Retina (tissue), 1 donor: ENCODE results near the gene STAT5B.
"Not testable (repeated sequence)": the region's sequence is repeated elsewhere in the genome, so short reads cannot be mapped to it uniquely, and the experiment has no call there.

Experiments used
- DNase-seq: peaks from one replicate; pipeline ENCODE4 v3.0.0-alpha.2; 2016

Gene STAT5B

GRCh38 chr17:42225646-42226045 is 50.5 kb downstream of the STAT5B start:
- no peak for DNase-seq

DNA sequence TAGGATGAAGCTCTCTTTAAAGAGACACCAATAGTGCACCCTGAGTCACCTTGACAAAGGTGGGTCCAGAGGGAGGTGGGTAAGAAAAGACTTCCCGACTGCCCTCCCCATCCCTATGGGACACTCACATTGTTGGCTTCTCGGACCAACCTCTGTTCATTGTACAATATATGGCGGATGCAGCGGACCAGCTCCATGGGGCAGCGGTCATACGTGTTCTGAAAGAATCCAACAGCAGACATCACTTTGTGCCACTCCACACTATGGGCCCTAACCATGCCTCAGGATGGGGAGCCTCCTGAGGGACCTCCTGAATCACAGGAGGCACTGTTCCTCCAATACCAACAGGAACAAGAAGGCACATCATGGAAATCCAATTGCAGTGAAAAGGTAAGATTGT is 51.5 kb downstream of the STAT5B start:
- DNase-seq, result no peak

DNA sequence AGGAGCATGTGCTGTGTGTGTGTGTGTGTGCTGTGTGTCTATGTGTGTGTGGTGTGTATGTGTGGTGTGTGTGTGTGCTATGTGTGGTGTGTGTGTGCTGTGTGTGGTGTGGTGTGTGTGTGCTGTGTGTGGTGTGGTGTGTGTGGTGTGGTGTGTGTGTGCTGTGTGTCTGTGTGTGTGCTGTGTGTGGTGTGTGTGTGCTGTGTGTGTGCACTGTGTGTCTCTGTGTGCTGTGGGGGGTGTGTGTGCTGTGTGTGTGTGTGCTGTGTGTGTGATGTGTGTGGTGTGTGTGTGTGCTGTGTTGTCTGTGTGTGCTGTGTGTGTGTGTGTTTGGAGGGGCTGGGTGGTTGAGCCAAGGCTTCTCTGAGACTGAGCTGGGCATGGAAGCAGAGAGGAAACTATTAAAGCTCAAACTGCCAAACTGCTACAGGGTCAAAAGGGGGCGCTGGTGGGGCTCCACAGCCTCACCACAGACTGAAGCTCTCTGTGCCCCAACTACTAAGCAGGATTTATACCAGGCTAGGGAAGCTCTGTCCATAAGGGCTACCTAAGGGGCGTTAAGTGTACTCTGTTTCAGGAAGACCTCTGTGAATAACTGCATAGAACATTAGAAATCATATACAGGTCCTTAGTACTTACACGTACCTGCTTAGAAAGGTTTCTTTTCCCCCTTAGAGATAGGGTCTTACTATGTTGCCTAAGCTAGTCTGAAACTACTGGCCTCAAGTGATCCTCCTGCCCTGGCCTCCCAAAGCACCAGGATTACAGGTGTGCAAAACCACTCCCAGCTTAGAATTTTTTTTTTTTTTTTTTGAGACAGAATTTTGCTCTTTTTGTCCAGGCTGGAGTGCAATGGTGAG is 54.1 kb downstream of the STAT5B start:
- DNase-seq, result peak; percentile 31

DNA sequence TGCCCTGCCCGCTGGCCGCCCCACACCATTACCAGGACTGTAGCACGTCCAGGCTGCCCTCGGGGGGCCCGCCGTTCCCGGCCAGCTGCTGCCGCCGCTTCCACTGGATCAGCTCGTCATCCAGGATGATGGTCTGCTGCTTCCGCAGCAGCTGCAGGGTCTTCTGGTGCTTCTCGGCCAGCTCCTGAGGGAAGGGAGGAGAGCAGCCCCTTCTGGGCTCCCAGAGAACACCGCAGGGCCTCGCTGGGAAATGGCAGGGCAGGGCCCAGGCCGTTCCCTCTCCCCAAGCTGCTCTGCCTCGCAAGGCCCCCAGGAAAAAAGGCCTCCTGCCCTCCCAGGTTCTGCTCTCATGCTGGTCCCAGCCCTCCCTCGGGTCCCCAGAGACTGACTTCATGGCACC is 56.9 kb downstream of the STAT5B start:
- not testable (repeated sequence) for DNase-seq

DNA sequence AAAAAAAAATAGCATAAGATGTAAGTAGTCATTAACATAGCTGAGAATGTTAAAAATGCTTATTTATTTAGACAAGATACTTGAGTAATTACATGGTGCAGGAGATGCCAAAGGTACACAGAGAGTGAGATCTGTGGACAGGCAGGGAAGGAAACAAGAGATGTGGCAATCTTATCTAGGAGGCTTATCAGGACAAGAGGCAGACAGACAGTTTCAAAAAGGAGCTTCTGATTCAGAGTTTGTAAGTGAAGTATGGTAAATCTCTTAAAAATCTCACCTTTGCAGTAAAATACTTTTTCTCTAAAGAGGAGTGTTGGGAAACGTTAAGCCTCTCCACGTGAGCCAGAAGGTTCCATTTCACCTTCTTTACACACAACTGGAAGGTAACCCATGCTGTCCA is 62.0 kb downstream of the STAT5B start:
- no peak for DNase-seq

DNA sequence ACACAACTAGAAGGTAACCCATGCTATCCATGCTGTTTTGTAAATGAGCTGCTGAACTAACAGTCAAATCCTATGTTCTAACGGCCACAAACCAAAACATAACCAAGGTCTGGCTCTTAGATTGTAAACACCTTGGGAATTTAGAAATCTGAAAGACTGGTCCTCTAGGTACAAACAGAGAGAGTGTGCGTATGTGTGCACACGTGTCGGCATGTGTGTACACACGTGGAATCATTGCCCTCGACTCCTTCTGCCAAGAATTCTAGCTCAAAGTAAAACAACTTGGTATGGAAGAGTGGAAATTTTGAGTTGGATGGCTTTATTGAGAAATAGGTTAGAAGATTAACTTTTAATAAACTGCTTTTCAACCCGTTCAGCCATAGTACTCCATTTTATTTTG is 63.8 kb downstream of the STAT5B start:
- DNase-seq, result no peak

DNA sequence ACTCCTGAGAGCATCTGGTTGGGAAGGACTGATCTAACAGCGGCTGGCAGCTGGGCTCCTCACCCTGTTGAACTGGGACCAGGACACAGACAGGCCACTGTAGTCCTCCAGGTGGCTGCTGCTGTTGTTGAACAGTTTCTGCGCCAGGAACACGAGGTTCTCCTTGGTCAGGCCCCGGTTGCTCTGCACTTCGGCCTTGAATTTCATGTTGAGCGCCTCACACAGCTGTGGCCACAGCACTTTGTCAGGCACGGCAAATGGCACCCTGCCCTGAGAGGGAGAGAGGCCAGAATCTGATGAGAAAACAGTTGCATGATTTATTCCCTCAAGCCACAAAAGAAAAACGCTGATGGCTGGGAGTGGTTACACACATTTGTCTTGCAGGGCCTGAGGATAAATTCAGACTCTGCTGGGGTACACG is 64.3 kb downstream of the STAT5B start:
- DNase-seq, result not testable (repeated sequence)

DNA sequence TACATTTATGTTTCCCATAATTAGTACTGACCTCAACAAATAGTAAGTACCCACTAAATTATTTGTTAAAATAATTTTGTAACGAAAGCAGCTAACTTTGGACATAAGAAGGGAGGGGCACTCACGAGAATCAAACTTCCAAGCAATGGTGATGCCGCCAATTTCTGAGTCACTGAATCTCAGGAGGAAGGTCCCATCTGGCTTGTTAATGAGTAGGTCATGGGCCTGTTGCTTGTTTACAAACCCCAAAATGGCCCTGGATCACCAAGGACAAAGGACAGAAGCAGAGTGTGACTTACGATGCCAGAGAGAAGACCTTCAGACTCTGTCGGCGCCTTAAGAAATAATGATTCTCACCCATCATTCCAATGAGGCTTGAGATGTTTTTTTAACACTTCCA is 66.1 kb downstream of the STAT5B start:
- no peak for DNase-seq

DNA sequence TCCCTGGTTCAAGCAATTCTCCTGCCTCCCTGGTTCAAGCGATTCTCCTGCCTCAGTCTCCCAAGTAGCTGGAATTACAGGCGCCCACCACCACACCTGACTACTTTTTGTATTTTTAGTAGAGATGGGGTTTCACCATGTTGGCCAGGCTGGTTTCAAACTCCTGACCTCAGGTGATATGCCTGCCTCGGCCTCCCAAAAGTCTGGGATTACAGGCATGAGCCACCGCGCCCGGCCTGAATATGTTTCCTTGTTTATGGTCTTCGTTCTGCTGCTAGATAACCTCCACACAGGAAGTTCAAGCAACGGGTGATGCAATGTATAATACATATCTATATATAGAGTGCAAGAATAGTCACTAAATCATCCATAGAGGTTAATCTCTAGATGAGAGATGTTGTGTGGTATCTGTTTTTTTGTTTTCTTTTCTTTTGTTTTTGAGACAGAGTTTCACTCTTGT is 70.0 kb downstream of the STAT5B start:
- not testable (repeated sequence) for DNase-seq

DNA sequence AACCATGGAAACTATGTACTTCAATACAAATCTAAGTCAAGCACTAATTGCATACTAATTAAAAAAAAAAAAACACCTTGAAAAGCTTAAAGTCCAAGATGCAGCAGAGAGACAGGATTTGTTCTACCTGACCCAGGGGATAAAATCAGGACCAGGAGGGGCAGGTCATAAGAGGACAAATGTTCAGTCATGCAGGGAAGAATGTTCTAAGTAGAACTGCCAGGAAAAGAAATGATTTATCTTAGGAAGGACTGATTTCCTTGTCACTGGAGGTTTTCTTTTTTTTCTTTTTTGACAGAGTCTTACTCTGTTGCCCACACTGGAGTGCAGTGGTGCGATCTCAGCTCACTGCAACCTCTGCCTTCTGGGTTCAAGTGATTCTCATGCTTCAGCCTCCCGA is 72.8 kb downstream of the STAT5B start:
- no peak for DNase-seq

GRCh38 chr17:42202696-42203095 is 73.5 kb downstream of the STAT5B start:
- no peak for DNase-seq

GRCh38 chr17:42202159-42202558 is 74.0 kb downstream of the STAT5B start:
- DNase-seq, result no peak

GRCh38 chr17:42201458-42201772 is 74.8 kb downstream of the STAT5B start:
- DNase-seq, result no peak

DNA sequence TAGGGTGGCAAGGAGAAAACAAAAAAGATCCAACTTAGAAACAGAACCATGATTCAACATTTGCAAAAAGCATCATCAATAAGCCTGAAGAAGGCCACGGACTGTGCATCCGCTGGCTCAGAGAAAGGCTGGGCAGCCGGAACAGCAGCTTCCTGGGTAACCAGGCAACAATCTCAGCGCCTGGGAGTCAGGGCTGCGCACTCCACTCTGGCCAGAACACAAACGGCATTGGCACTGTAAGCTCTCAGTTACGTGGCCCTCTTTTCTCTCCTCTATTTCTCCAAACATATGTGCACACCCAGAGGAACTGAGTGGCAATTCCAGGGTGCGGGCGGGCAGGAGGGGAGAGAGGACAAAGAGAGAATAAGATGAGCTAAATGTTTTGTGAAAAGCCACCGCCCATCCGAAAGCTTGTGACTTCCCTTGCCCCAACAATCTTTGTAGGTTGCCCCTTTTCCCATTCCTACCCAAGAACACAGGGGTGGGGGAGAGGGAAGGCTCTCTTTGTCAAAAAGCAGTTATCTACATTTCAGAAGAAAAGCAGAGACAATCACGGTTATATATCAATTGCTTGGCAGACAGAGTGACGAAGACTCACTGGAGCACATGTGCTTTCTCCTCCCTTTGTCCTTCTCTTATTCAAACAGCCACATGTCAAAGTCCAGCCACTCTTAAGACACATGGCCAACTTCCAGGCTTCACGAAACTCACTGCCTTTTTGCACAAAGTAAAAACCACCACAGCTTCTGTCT is 75.3 kb downstream of the STAT5B start:
- no peak for DNase-seq

DNA sequence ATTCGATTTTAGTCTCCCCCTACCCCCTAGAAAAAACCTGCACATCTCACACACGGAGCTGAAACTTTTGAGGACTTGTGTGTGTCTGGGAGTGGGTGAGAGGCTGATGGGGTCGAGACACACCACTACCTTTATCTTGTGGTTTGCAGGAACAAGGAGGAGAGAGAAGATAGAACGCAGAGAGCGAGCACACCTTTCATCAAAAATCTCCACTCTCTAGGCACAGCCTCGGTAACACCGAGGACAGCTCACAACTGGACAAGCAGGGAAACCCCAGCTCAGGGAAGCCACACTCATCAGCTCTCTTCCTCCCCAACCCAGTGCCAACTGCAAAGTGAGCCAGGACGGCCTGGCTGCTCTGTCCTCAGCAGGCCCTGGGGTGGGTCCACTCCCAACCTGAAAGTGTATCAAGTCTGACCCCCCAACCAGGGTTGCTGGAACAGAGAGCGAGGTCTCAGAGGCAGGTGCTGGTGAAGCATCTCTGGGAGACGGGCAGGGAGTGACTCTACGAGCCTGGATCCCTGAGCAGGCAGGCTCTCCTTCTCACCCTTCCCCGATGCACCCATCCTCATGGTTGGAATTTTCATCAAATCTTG is 76.7 kb downstream of the STAT5B start:
- DNase-seq, result no peak

GRCh38 chr17:42198897-42199296 is 77.3 kb downstream of the STAT5B start:
- DNase-seq, result no peak

DNA sequence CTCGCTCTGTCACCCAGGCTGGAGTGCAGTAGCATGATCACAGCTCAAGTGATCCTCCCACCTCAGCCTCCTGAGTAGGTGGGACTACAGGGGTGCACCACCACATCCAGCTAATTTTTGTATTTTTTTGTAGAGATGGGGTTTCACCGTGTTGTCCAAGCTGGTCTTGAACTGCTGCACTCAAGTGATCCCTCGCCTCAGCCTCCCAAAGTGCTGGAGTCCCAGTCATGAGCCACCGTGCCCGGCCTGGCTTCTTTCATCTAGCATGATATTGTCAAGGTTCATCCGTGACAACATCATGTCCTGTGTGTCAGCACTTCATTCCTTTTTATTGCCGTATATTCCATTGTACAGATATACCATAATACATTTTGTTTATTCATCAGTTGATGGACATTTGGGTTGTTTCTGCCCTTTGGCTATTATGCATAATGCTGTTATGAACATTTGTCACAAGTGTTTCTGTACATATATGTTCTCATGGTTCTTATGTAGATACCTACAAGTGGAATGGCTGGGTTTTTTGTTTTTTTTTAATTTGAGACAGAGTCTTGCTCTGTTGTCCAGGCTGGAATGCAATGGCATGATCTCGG is 78.5 kb downstream of the STAT5B start:
- DNase-seq, result no peak

- DNase-seq, result peak; percentile 91
Measured at GRCh38 chr17:42193969-42194899, 82.0 kb downstream of the STAT5B start, which contains the start of gene GHDC. Gene GHDC (minus strand): TSS chr17:42194494. CDS start chr17:42193581, 913 bp downstream.

GRCh38 chr17:42193216-42193968 is 82.8 kb downstream of the STAT5B start:
- DNase-seq, result no peak

- no peak for DNase-seq
Measured at GRCh38 chr17:42192189-42193126, 83.7 kb downstream of the STAT5B start.
